HepG2 (cell line): ENCODE results near the gene NDST1. TPM values are rescaled to one million over a fixed set of nuclear protein-coding genes. Genes with fewer than 3 reads are reported as not detected.
A peak's percentile ranks its signal among the peaks of the same experiment; 100 is the strongest.

Source experiments
- AGO2 ChIP-seq: fragments of 200-400 bp; formaldehyde crosslinking; optimal IDR thresholded peaks from 2 replicates; pipeline ENCODE3; 2017; ENCODE audit warnings: mild to moderate bottlenecking, low read depth, low read length, moderate library complexity
- E2F2 ChIP-seq: sonication (generic); formaldehyde crosslinking; IDR thresholded peaks from 2 replicates; pipeline ENCODE4 v1.4.0; 2020; ENCODE audit warnings: missing genetic modification reagents, borderline replicate concordance
- ESRRA ChIP-seq: sonication (generic); formaldehyde crosslinking; IDR thresholded peaks from 2 replicates; pipeline ENCODE4 v1.5.1; 2020; ENCODE audit warnings: mild to moderate bottlenecking, low read depth, missing genetic modification reagents
- HMG20A ChIP-seq: IDR thresholded peaks from 2 replicates; pipeline ENCODE4 v1.6.1; 2016; ENCODE audit warnings: borderline replicate concordance
- HNRNPH1 ChIP-seq: fragments of 200-400 bp; formaldehyde crosslinking; optimal IDR thresholded peaks from 2 replicates; pipeline ENCODE3; 2017; ENCODE audit warnings: mild to moderate bottlenecking, low read depth, low read length
- HOXD1 ChIP-seq: sonication (generic); formaldehyde crosslinking; IDR thresholded peaks from 2 replicates; pipeline ENCODE4 v1.5.0; 2020; ENCODE audit warnings: missing genetic modification reagents
- NFATC3 ChIP-seq: sonication (generic); formaldehyde crosslinking; IDR thresholded peaks from 2 replicates; pipeline ENCODE4 v1.5.1; 2020; ENCODE audit warnings: mild to moderate bottlenecking, missing genetic modification reagents
- PHF20 ChIP-seq: sonication (generic); formaldehyde crosslinking; IDR thresholded peaks from 2 replicates; pipeline ENCODE4 v1.5.0; 2020; ENCODE audit warnings: mild to moderate bottlenecking, missing genetic modification reagents
- RCOR2 ChIP-seq: IDR thresholded peaks from 2 replicates; pipeline ENCODE4 v1.6.1; 2016; ENCODE audit warnings: missing biosample characterization, missing genetic modification reagents
- RNF219 ChIP-seq: sonication (generic); formaldehyde crosslinking; IDR thresholded peaks from 2 replicates; pipeline ENCODE4 v1.5.0; 2020; ENCODE audit warnings: mild to moderate bottlenecking, missing genetic modification reagents
- TSC22D2 ChIP-seq: sonication (generic); formaldehyde crosslinking; IDR thresholded peaks from 2 replicates; pipeline ENCODE4 v1.5.1; 2020; ENCODE audit warnings: missing genetic modification reagents, mild to moderate bottlenecking, borderline replicate concordance
- XBP1 ChIP-seq: sonication (generic); formaldehyde crosslinking; IDR thresholded peaks from 2 replicates; pipeline ENCODE4 v1.5.0; 2020; ENCODE audit warnings: missing genetic modification reagents
- YY1 ChIP-seq: IDR thresholded peaks from 2 replicates; pipeline ENCODE4 v1.6.1; 2011; ENCODE audit warnings: low read length, low read depth, moderate library complexity, mild to moderate bottlenecking; ENCODE audit not compliant: insufficient read depth, insufficient replicate concordance
- ZNF18 ChIP-seq: sonication (generic); formaldehyde crosslinking; IDR thresholded peaks from 2 replicates; pipeline ENCODE4 v1.8.0; 2022; ENCODE audit warnings: mild to moderate bottlenecking, missing genetic modification reagents; ENCODE audit not compliant: insufficient replicate concordance
- ZNF225 ChIP-seq: sonication (generic); formaldehyde crosslinking; IDR thresholded peaks from 2 replicates; pipeline ENCODE4 v1.4.0; 2020; ENCODE audit warnings: mild to moderate bottlenecking, missing genetic modification reagents
- ZNF329 ChIP-seq: sonication (generic); formaldehyde crosslinking; IDR thresholded peaks from 2 replicates; pipeline ENCODE4 v1.9.0; 2021; ENCODE audit warnings: low read depth, mild to moderate bottlenecking, missing genetic modification reagents
- ZNF414 ChIP-seq: sonication (generic); formaldehyde crosslinking; IDR thresholded peaks from 2 replicates; pipeline ENCODE4 v1.5.0; 2020; ENCODE audit warnings: missing genetic modification reagents
- ZNF710 ChIP-seq: sonication (generic); formaldehyde crosslinking; IDR thresholded peaks from 2 replicates; pipeline ENCODE4 v1.5.0; 2020; ENCODE audit warnings: mild to moderate bottlenecking, missing genetic modification reagents, borderline replicate concordance
- ZNF777 ChIP-seq: sonication (generic); formaldehyde crosslinking; IDR thresholded peaks from 2 replicates; pipeline ENCODE4 v1.4.0; 2020; ENCODE audit warnings: missing genetic modification reagents
- ZNF782 ChIP-seq: sonication (generic); formaldehyde crosslinking; IDR thresholded peaks from 2 replicates; pipeline ENCODE4 v1.4.0; 2020; ENCODE audit warnings: missing genetic modification reagents, mild to moderate bottlenecking, borderline replicate concordance
- ZNF792 ChIP-seq: IDR thresholded peaks from 2 replicates; pipeline ENCODE4 v1.6.1; 2016
- ZSCAN12 ChIP-seq: sonication (generic); formaldehyde crosslinking; IDR thresholded peaks from 2 replicates; pipeline ENCODE4 v1.9.0; 2021; ENCODE audit warnings: mild to moderate bottlenecking, missing genetic modification reagents
- polyA plus RNA-seq, 8 experiments: library from polyadenylated mRNA; depleted of rRNA in 3 of 8; stranded (reverse) in 7 of 8; unstranded in 1 of 8; fragments of >200 nt; fragmentation: Illumina TruSeq in 4 of 8; extraction: Trizol in 4 of 8; gene quantifications; 2 replicates each; pipeline versions ENCODE4 v1.2.1 to v1.2.3, GENCODE V29; 2011 to 2016; ENCODE audit warnings: low read depth in 4 of 8, missing spikeins in 1 of 8, mixed read lengths in 1 of 8; ENCODE audit not compliant: insufficient read depth in 1 of 8
- total RNA-seq, 5 experiments: library from RNA; depleted of rRNA; stranded (reverse); fragments of >200 nt; fragmentation: Illumina TruSeq; extraction: Trizol; gene quantifications; 2 replicates each; pipeline ENCODE4 v1.2.3, GENCODE V29; 2016; ENCODE audit warnings: low read depth in 1 of 5

NDST1 gene
- total and polyA plus RNA-seq, 2 of the 13 experiments (the other 11 are each of a cell fraction or from before 2014, with no cell fraction given) = 23.8 to 26.2 TPM

- TF ChIP-seq HMG20A (CRISPR knock-in tag) = peak; percentile 97
- TF ChIP-seq TSC22D2 (CRISPR knock-in tag) = peak; percentile 77; the same call in 1 of the 2 replicates
- TF ChIP-seq ZNF18 (CRISPR knock-in tag) = peak; percentile 99
- peak; percentile 81 for TF ChIP-seq ESRRA (CRISPR knock-in tag)
- peak; percentile 74 for TF ChIP-seq ZNF792 (CRISPR knock-in tag)
- no peak for TF ChIP-seq AGO2
- TF ChIP-seq PHF20 (CRISPR knock-in tag) = no peak; the same call in 1 of the 2 replicates
- TF ChIP-seq ZNF329 = no peak
- no peak; the same call in 1 of the 2 replicates for TF ChIP-seq ZNF782 (CRISPR knock-in tag)
- no peak for TF ChIP-seq ZNF225 (CRISPR knock-in tag)
- no peak for TF ChIP-seq RNF219 (CRISPR knock-in tag)
- no peak for TF ChIP-seq E2F2 (CRISPR knock-in tag)
- peak; percentile 99 for TF ChIP-seq ZNF710
- peak; percentile 89; the same call in 1 of the 2 replicates for TF ChIP-seq HOXD1 (CRISPR knock-in tag)
- TF ChIP-seq YY1 = peak; percentile 41
- no peak for TF ChIP-seq HNRNPH1
- 0 out of 2 replicates have a peak, but pooled peaks have one; percentile 20 for TF ChIP-seq ZNF777 (CRISPR knock-in tag)
- no peak for TF ChIP-seq XBP1 (CRISPR knock-in tag)
- no peak for TF ChIP-seq NFATC3 (CRISPR knock-in tag)
- no peak for TF ChIP-seq ZSCAN12 (CRISPR knock-in tag)
- peak; percentile 93 for TF ChIP-seq RCOR2
- peak; percentile 63; the same call in 1 of the 2 replicates for TF ChIP-seq ZNF414 (CRISPR knock-in tag)
Observed at GRCh38 chr5:150522504-150523414, 14.8 kb downstream of the NDST1 start (continued).
